Glutamatergic neuron (in vitro differentiated cells): ENCODE results near the gene MAGI1. TPM values are rescaled to one million over a fixed set of nuclear protein-coding genes. Genes with fewer than 3 reads are reported as not detected.

Experiments used
- DNase-seq: peaks from one replicate; pipeline ENCODE4 v3.0.0; 2022
- H3K27ac Mint-ChIP-seq: one replicate; pipeline ENCODE4 v1.8.0; 2020; ENCODE audit warnings: mild to moderate bottlenecking, mixed read lengths, inconsistent platforms; ENCODE audit not compliant: unreplicated experiment
- H3K27me3 Mint-ChIP-seq: one replicate; pipeline ENCODE4 v1.8.0; 2020; ENCODE audit warnings: mild to moderate bottlenecking, moderate library complexity, mixed read lengths, inconsistent platforms; ENCODE audit not compliant: unreplicated experiment
- H3K36me3 Mint-ChIP-seq: one replicate; pipeline ENCODE4 v1.8.0; 2020; ENCODE audit warnings: mild to moderate bottlenecking, mixed read lengths, inconsistent platforms; ENCODE audit not compliant: unreplicated experiment
- H3K4me1 Mint-ChIP-seq: one replicate; pipeline ENCODE4 v1.8.0; 2020; ENCODE audit warnings: mild to moderate bottlenecking, low read depth, mixed read lengths, inconsistent platforms; ENCODE audit not compliant: unreplicated experiment
- H3K4me3 Mint-ChIP-seq: one replicate; pipeline ENCODE4 v1.8.0; 2020; ENCODE audit warnings: mild to moderate bottlenecking, mixed read lengths, inconsistent platforms; ENCODE audit not compliant: unreplicated experiment
- H3K9me3 Mint-ChIP-seq: one replicate; pipeline ENCODE4 v1.8.0; 2020; ENCODE audit warnings: mild to moderate bottlenecking, moderate library complexity, mixed read lengths, inconsistent platforms; ENCODE audit not compliant: unreplicated experiment
- CTCF ChIP-seq: fragments of 200-600 bp; sonication (generic); IDR thresholded peaks from one replicate; pipeline ENCODE4 v1.5.0; 2021; ENCODE audit not compliant: partially characterized antibody, unreplicated experiment
- total RNA-seq: library from RNA; stranded (reverse); fragmentation: NEBNext Ultra II Directional; extraction: Animal tissue kit (Norgen Biotek cat#: 25700); gene quantifications from one replicate; pipeline ENCODE4 v1.2.1, GENCODE V29; 2021; ENCODE audit not compliant: unreplicated experiment

MAGI1 gene
- total RNA-seq, 1 donor from 2014 or later: 46.5 TPM

GRCh38 chr3:65584002-65584401 lies 454.7 kb downstream of the MAGI1 start:
- TF ChIP-seq CTCF: no peak
- no peaks in the 10 kb centered on the region for H3K36me3 Mint-ChIP-seq
- DNase-seq: no peak
- H3K9me3 Mint-ChIP-seq: peaks cover 2% of the 10 kb centered on the region
- H3K27ac Mint-ChIP-seq: no peak overlapping the region
- H3K27me3 Mint-ChIP-seq: no peaks in the 10 kb centered on the region
- H3K4me1 Mint-ChIP-seq: peaks cover 8% of the 10 kb centered on the region
- H3K4me3 Mint-ChIP-seq: no peak overlapping the region

GRCh38 chr3:65583188-65583587 lies 455.5 kb downstream of the MAGI1 start:
- Mint-ChIP-seq H3K27ac (no peak overlapping the region), H3K9me3 (peaks cover 2% of the 10 kb centered on the region), H3K4me3 (no peak overlapping the region), H3K4me1 (peaks cover 8% of the 10 kb centered on the region), H3K36me3 (no peaks in the 10 kb centered on the region), H3K27me3 (no peaks in the 10 kb centered on the region)
- no peak for TF ChIP-seq CTCF
- no peak for DNase-seq

GRCh38 chr3:65582012-65582717 lies 456.6 kb downstream of the MAGI1 start:
- Mint-ChIP-seq H3K9me3 (peaks cover 2% of the 10 kb centered on the region), H3K36me3 (no peaks in the 10 kb centered on the region), H3K27me3 (no peaks in the 10 kb centered on the region), H3K4me3 (no peak overlapping the region), H3K4me1 (peaks cover 9% of the 10 kb centered on the region), H3K27ac (no peak overlapping the region)
- DNase-seq: no peak
- TF ChIP-seq CTCF: no peak

GRCh38 chr3:65581313-65581712 lies 457.4 kb downstream of the MAGI1 start:
- no peak overlapping the region for H3K4me3 Mint-ChIP-seq
- no peak for TF ChIP-seq CTCF
- H3K36me3 Mint-ChIP-seq: no peaks in the 10 kb centered on the region
- H3K27ac Mint-ChIP-seq: no peak overlapping the region
- peaks cover 2% of the 10 kb centered on the region for H3K9me3 Mint-ChIP-seq
- no peaks in the 10 kb centered on the region for H3K27me3 Mint-ChIP-seq
- H3K4me1 Mint-ChIP-seq: peaks cover 9% of the 10 kb centered on the region
- no peak for DNase-seq

GRCh38 chr3:65578861-65579260 lies 459.9 kb downstream of the MAGI1 start:
- no peak overlapping the region for H3K27ac Mint-ChIP-seq
- H3K9me3 Mint-ChIP-seq: peaks cover 2% of the 10 kb centered on the region
- no peak for DNase-seq
- no peak for TF ChIP-seq CTCF
- no peak overlapping the region for H3K4me3 Mint-ChIP-seq
- H3K4me1 Mint-ChIP-seq: peaks cover 2% of the 10 kb centered on the region
- H3K27me3 Mint-ChIP-seq: no peaks in the 10 kb centered on the region
- no peaks in the 10 kb centered on the region for H3K36me3 Mint-ChIP-seq
